Measurements from ENCODE around the gene PODN. TPM values are rescaled to one million over a fixed set of nuclear protein-coding genes. Genes with fewer than 3 reads are reported as not detected.

The PODN gene
- total RNA-seq: not detected

- peak within 1 kb of the TSS; percentile 60 for H3K4me3 Mint-ChIP-seq
- H3K27ac Mint-ChIP-seq: no peak within 1 kb of the TSS
- peaks cover 46% of the 10 kb centered on the region for H3K27me3 Mint-ChIP-seq
- H3K4me1 Mint-ChIP-seq: peaks cover 1% of the 10 kb centered on the region
- H3K9me3 Mint-ChIP-seq: no peaks in the 10 kb centered on the region
- DNase-seq: peak; percentile 12
- H3K36me3 Mint-ChIP-seq: no peaks in the 10 kb centered on the region
Observed at GRCh38 chr1:53061859-53062707, at the start of gene PODN. Gene PODN (plus strand): TSS chr1:53062213. CDS start chr1:53069856, 7,643 bp downstream.

- H3K36me3 Mint-ChIP-seq: peaks cover 13% of the 10 kb centered on the region
- H3K27me3 Mint-ChIP-seq: no peaks in the 10 kb centered on the region
- H3K9me3 Mint-ChIP-seq: no peaks in the 10 kb centered on the region
- peak overlapping the region; percentile 88 for H3K4me3 Mint-ChIP-seq
- DNase-seq: peak; percentile 75
- peak overlapping the region; percentile 71 for H3K27ac Mint-ChIP-seq
- peaks cover 15% of the 10 kb centered on the region for H3K4me1 Mint-ChIP-seq
Observed at GRCh38 chr1:53014791-53015507, 47.1 kb upstream of the PODN start.

- Mint-ChIP-seq H3K27me3 (no peaks in the 10 kb centered on the region), H3K27ac (peak overlapping the region; percentile 70), H3K9me3 (no peaks in the 10 kb centered on the region), H3K4me1 (peaks cover 15% of the 10 kb centered on the region), H3K36me3 (peaks cover 13% of the 10 kb centered on the region), H3K4me3 (peak overlapping the region; percentile 88)
- no peak for DNase-seq
Observed at GRCh38 chr1:53015508-53015860, 46.5 kb upstream of the PODN start.

- no peaks in the 10 kb centered on the region for H3K27me3 Mint-ChIP-seq
- peaks cover 14% of the 10 kb centered on the region for H3K36me3 Mint-ChIP-seq
- H3K27ac Mint-ChIP-seq: no peak overlapping the region
- peaks cover 15% of the 10 kb centered on the region for H3K4me1 Mint-ChIP-seq
- no peaks in the 10 kb centered on the region for H3K9me3 Mint-ChIP-seq
- peak overlapping the region; percentile 3 for H3K4me3 Mint-ChIP-seq
- no peak for DNase-seq
Observed at GRCh38 chr1:53016705-53017104, 45.3 kb upstream of the PODN start.

GRCh38 chr1:53020588-53020987 lies 41.4 kb upstream of the PODN start:
- Mint-ChIP-seq H3K27ac (no peak overlapping the region), H3K4me1 (peaks cover 22% of the 10 kb centered on the region), H3K36me3 (peaks cover 16% of the 10 kb centered on the region), H3K4me3 (no peak overlapping the region), H3K27me3 (no peaks in the 10 kb centered on the region), H3K9me3 (no peaks in the 10 kb centered on the region)
- DNase-seq: no peak

- Mint-ChIP-seq H3K27ac (no peak overlapping the region), H3K36me3 (peaks cover 12% of the 10 kb centered on the region), H3K4me3 (no peak overlapping the region), H3K27me3 (no peaks in the 10 kb centered on the region), H3K4me1 (peaks cover 11% of the 10 kb centered on the region), H3K9me3 (no peaks in the 10 kb centered on the region)
- DNase-seq: no peak
Observed at GRCh38 chr1:53022179-53022578, 39.8 kb upstream of the PODN start.

- Mint-ChIP-seq H3K4me1 (peaks cover 15% of the 10 kb centered on the region), H3K36me3 (peaks cover 9% of the 10 kb centered on the region), H3K4me3 (no peak overlapping the region), H3K27me3 (no peaks in the 10 kb centered on the region), H3K27ac (no peak overlapping the region), H3K9me3 (no peaks in the 10 kb centered on the region)
- no peak for DNase-seq
Observed at GRCh38 chr1:53023546-53023945, 38.5 kb upstream of the PODN start.

GRCh38 chr1:53024117-53024516 lies 37.9 kb upstream of the PODN start:
- DNase-seq: peak; percentile 9
- H3K4me1 Mint-ChIP-seq: peaks cover 15% of the 10 kb centered on the region
- H3K4me3 Mint-ChIP-seq: no peak overlapping the region
- no peaks in the 10 kb centered on the region for H3K9me3 Mint-ChIP-seq
- no peak overlapping the region for H3K27ac Mint-ChIP-seq
- peaks cover 7% of the 10 kb centered on the region for H3K36me3 Mint-ChIP-seq
- H3K27me3 Mint-ChIP-seq: no peaks in the 10 kb centered on the region

GRCh38 chr1:53025034-53025768 lies 36.8 kb upstream of the PODN start:
- no peaks in the 10 kb centered on the region for H3K9me3 Mint-ChIP-seq

GRCh38 chr1:53025769-53026112 lies 36.3 kb upstream of the PODN start:
- Mint-ChIP-seq H3K4me1 (peaks cover 15% of the 10 kb centered on the region), H3K27me3 (no peaks in the 10 kb centered on the region), H3K27ac (no peak overlapping the region), H3K9me3 (no peaks in the 10 kb centered on the region), H3K4me3 (no peak overlapping the region), H3K36me3 (peaks cover 6% of the 10 kb centered on the region)
- DNase-seq: no peak

More at GRCh38 chr1:53025034-53025768, 36.8 kb upstream of the PODN start:
- Mint-ChIP-seq H3K27me3 (no peaks in the 10 kb centered on the region), H3K4me3 (no peak overlapping the region), H3K4me1 (peaks cover 15% of the 10 kb centered on the region), H3K36me3 (peaks cover 6% of the 10 kb centered on the region), H3K27ac (no peak overlapping the region)
- DNase-seq: no peak

GRCh38 chr1:53026254-53026653 lies 35.8 kb upstream of the PODN start:
- peaks cover 6% of the 10 kb centered on the region for H3K36me3 Mint-ChIP-seq
- H3K4me1 Mint-ChIP-seq: peaks cover 15% of the 10 kb centered on the region
- H3K27ac Mint-ChIP-seq: no peak overlapping the region
- H3K4me3 Mint-ChIP-seq: no peak overlapping the region
- DNase-seq: no peak
- no peaks in the 10 kb centered on the region for H3K27me3 Mint-ChIP-seq
- H3K9me3 Mint-ChIP-seq: no peaks in the 10 kb centered on the region

- peaks cover 4% of the 10 kb centered on the region for H3K4me1 Mint-ChIP-seq
- no peaks in the 10 kb centered on the region for H3K9me3 Mint-ChIP-seq
- no peak overlapping the region for H3K27ac Mint-ChIP-seq
- H3K27me3 Mint-ChIP-seq: no peaks in the 10 kb centered on the region
- peaks cover 10% of the 10 kb centered on the region for H3K36me3 Mint-ChIP-seq
- DNase-seq: no peak
- no peak overlapping the region for H3K4me3 Mint-ChIP-seq
Observed at GRCh38 chr1:53031732-53032131, 30.3 kb upstream of the PODN start.

- H3K36me3 Mint-ChIP-seq: peaks cover 11% of the 10 kb centered on the region
- H3K4me1 Mint-ChIP-seq: no peaks in the 10 kb centered on the region
- no peaks in the 10 kb centered on the region for H3K27me3 Mint-ChIP-seq
- no peaks in the 10 kb centered on the region for H3K9me3 Mint-ChIP-seq
- no peak for DNase-seq
- H3K27ac Mint-ChIP-seq: no peak overlapping the region
- no peak overlapping the region for H3K4me3 Mint-ChIP-seq
Observed at GRCh38 chr1:53037159-53037558, 24.9 kb upstream of the PODN start.

GRCh38 chr1:53038566-53038965 lies 23.4 kb upstream of the PODN start:
- H3K27ac Mint-ChIP-seq: no peak overlapping the region
- no peaks in the 10 kb centered on the region for H3K27me3 Mint-ChIP-seq
- no peak overlapping the region for H3K4me3 Mint-ChIP-seq
- H3K9me3 Mint-ChIP-seq: no peaks in the 10 kb centered on the region
- H3K36me3 Mint-ChIP-seq: peaks cover 7% of the 10 kb centered on the region
- no peaks in the 10 kb centered on the region for H3K4me1 Mint-ChIP-seq
- no peak for DNase-seq

GRCh38 chr1:53043271-53043670 lies 18.7 kb upstream of the PODN start:
- Mint-ChIP-seq H3K4me3 (no peak overlapping the region), H3K9me3 (no peaks in the 10 kb centered on the region), H3K36me3 (peaks cover 5% of the 10 kb centered on the region), H3K4me1 (peaks cover 9% of the 10 kb centered on the region), H3K27ac (no peak overlapping the region), H3K27me3 (no peaks in the 10 kb centered on the region)
- DNase-seq: no peak
